HepG2 (cell line): ENCODE results near the gene ZFP3.

Experiments
- CHD4 ChIP-seq: fragments of 200-600 bp; sonication (generic); IDR thresholded peaks from 2 replicates; pipeline ENCODE4 v1.7.0; 2017; ENCODE audit warnings: mild to moderate bottlenecking, low read length, borderline replicate concordance
- CTCF ChIP-seq: sonication (generic); formaldehyde crosslinking; IDR thresholded peaks from 2 replicates; pipeline ENCODE4 v1.5.0; 2020; ENCODE audit warnings: mild to moderate bottlenecking, missing genetic modification reagents, moderate library complexity
- POLR2AphosphoS5 ChIP-seq: IDR thresholded peaks from 2 replicates; pipeline ENCODE4 v1.6.1; 2012; ENCODE audit warnings: low read depth, low read length
- SMAD3 ChIP-seq: sonication (generic); formaldehyde crosslinking; IDR thresholded peaks from 2 replicates; pipeline ENCODE4 v1.4.0; 2020; ENCODE audit warnings: missing genetic modification reagents
- STAT6 ChIP-seq: sonication (generic); formaldehyde crosslinking; IDR thresholded peaks from 2 replicates; pipeline ENCODE4 v1.4.0; 2020; ENCODE audit warnings: missing genetic modification reagents, mild to moderate bottlenecking, borderline replicate concordance
- ZNF350 ChIP-seq: sonication (generic); formaldehyde crosslinking; IDR thresholded peaks from 2 replicates; pipeline ENCODE4 v1.4.0; 2020; ENCODE audit warnings: mild to moderate bottlenecking, low read depth, missing genetic modification reagents, borderline replicate concordance
- TF ChIP-seq, protein P1 (sequence below): sonication (generic); formaldehyde crosslinking; IDR thresholded peaks from 2 replicates; pipeline ENCODE4 v1.5.0; 2020; ENCODE audit warnings: mild to moderate bottlenecking, low read depth, missing genetic modification reagents, borderline replicate concordance

- TF ChIP-seq, protein P1, sequence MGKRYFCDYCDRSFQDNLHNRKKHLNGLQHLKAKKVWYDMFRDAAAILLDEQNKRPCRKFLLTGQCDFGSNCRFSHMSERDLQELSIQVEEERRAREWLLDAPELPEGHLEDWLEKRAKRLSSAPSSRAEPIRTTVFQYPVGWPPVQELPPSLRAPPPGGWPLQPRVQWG (CRISPR knock-in tag), result no peak
- TF ChIP-seq SMAD3 (CRISPR knock-in tag) (no peak), POLR2AphosphoS5 (no peak), STAT6 (CRISPR knock-in tag) (no peak), CHD4 (no peak), CTCF (0 out of 2 replicates have a peak, but pooled peaks have one; percentile 20), ZNF350 (CRISPR knock-in tag) (no peak)
These were observed 32.5 kb downstream of the ZFP3 start for GRCh38 chr17:5110816-5111215.
